K562 (cell line): ENCODE results near the gene TYW1.
A peak's percentile ranks its signal among the peaks of the same experiment; 100 is the strongest.
"Not testable (repeated sequence)": the region's sequence is repeated elsewhere in the genome, so short reads cannot be mapped to it uniquely, and the experiment has no call there.

Experiments
- BHLHE40 ChIP-seq: IDR thresholded peaks from 2 replicates; pipeline ENCODE4 v1.6.1; 2011; ENCODE audit warnings: low read length, improper control_type of control experiment
- POLR2AphosphoS5 ChIP-seq: IDR thresholded peaks from 2 replicates; pipeline ENCODE4 v1.6.1; 2011; ENCODE audit warnings: mild to moderate bottlenecking, low read depth, low read length, moderate library complexity; ENCODE audit not compliant: control insufficient read depth, insufficient read depth
- ZNF24 ChIP-seq: fragments of 450-650 bp; IDR thresholded peaks from 2 replicates; pipeline ENCODE4 v1.6.1; 2016

GRCh38 chr7:66995050-66995776 lies 1.4 kb upstream of the TYW1 start, which contains the start of gene SBDS:
- TF ChIP-seq ZNF24 (peak; percentile 28; the same call in 1 of the 2 replicates), POLR2AphosphoS5 (peak; percentile 85)
- TF ChIP-seq BHLHE40 = not testable (repeated sequence)
